ENCODE measurements around the gene RPP40.

Gene RPP40

DNA sequence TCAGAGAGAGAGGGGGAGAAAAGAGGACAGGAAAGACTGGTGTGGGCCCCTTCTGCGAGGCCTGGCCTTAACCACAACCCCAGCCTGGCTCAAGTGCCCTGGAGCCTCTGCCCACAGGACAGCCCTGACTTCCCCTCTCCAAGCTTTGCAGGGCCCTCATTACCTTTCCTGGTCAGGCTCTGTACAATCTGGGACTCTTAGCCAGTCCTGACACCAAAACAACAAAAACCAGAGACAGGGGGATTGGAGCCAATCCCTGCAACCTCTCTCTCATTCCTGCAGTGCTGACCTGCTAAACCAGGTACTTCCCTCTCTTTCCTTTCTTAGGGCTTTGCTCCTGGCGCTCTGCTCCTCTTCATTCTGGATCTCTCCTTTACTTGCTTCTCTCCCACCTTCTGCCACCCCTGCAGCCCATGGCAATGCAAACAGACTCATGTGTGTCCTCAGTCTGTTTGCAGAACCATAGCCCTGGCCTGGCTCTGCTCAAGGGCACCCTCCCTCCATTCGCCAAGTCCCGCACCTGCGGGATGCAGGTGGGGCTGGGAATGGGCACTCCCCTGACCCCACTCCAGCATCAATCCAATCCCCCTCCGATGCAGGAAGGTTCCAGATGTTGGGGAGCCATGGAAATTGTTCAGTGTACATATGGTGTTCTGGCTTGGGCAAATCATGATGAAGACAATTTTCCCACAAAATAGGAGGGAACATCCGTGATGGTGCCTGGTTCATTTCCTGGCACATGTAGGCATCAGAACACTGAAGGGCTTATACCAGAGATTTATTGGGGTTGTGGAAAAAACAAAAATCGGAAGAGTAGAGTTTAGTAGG is 38.1 kb downstream of the RPP40 start:
- Histone ChIP-seq H3K14ac (ENCODE audit: low read length in 2 of 2) (no peak overlapping the region), H3K4me2 (ENCODE audit: low read length, poor library complexity, severe bottlenecking) (no peak overlapping the region), H2AK5ac (ENCODE audit: low read length, severe bottlenecking) (no peak overlapping the region), H3K4ac (ENCODE audit: low read depth in 1 of 2, low read length in 2 of 2) (no peak overlapping the region), H4K8ac (ENCODE audit: low read length) (no peak overlapping the region), H3K4me3 (ENCODE audit: insufficient read depth in 1 of 2, low read depth in 1 of 2, low read length in 2 of 2) (no peak overlapping the region), H3K27ac (ENCODE audit: low read length, poor library complexity, severe bottlenecking) (no peak overlapping the region), H3K23ac (ENCODE audit: low read length in 2 of 2) (no peak overlapping the region), H2BK5ac (ENCODE audit: low read depth, low read length, poor library complexity, severe bottlenecking) (no peak overlapping the region), H3K27me3 (ENCODE audit: control insufficient read depth in 1 of 2, insufficient read depth in 1 of 2, low read length in 2 of 2) (peaks cover 0 to 2% of the 10 kb centered on the region in 2 experiments), H4K91ac (ENCODE audit: low read length) (no peak overlapping the region), H3K79me1 (replicated peaks; ENCODE audit: low read length, poor library complexity, severe bottlenecking) (no peaks in the 10 kb centered on the region), H3K18ac (ENCODE audit: low read depth in 1 of 2, low read length in 2 of 2) (no peak overlapping the region), H3K9ac (ENCODE audit: low read length) (no peak overlapping the region), H3K9me3 (ENCODE audit: control insufficient read depth, low read length) (no peaks in the 10 kb centered on the region), H2BK12ac (ENCODE audit: low read length in 2 of 2) (peak overlapping the region in 1 of 2 experiments; percentile 2), H2AFZ (ENCODE audit: low read depth, low read length) (no peak overlapping the region), H3K4me1 (ENCODE audit: control insufficient read depth, insufficient read depth, low read depth, low read length) (peaks cover 3% of the 10 kb centered on the region), H3K36me3 (ENCODE audit: control insufficient read depth in 1 of 2, insufficient read depth in 2 of 2, low read depth in 1 of 2, low read length in 2 of 2) (no peaks in the 10 kb centered on the region), H2BK15ac (ENCODE audit: low read depth, poor library complexity, severe bottlenecking) (no peak overlapping the region), H2BK120ac (ENCODE audit: low read depth, low read length) (no peak overlapping the region)
- DNase-seq, result no peak
- WGBS, result 89% methylated on average over 4 of the region's 8 CpGs

- H2AFZ ChIP-seq (ENCODE audit: low read depth, low read length), result no peak overlapping the region
- no peaks in the 10 kb centered on the region for H3K79me1 ChIP-seq (replicated peaks; ENCODE audit: low read length, poor library complexity, severe bottlenecking)
- H3K9me3 ChIP-seq (ENCODE audit: control insufficient read depth, low read length), result no peaks in the 10 kb centered on the region
- H3K4me3 ChIP-seq (ENCODE audit: insufficient read depth in 1 of 2, low read depth in 1 of 2, low read length in 2 of 2), result no peak overlapping the region
- H4K91ac ChIP-seq (ENCODE audit: low read length), result peak overlapping the region; percentile 53
- no peak overlapping the region for H3K18ac ChIP-seq (ENCODE audit: low read depth in 1 of 2, low read length in 2 of 2)
- no peak overlapping the region for H3K4ac ChIP-seq (ENCODE audit: low read depth in 1 of 2, low read length in 2 of 2)
- no peak overlapping the region for H2AK5ac ChIP-seq (ENCODE audit: low read length, severe bottlenecking)
- H3K14ac ChIP-seq (ENCODE audit: low read length in 2 of 2), result peak overlapping the region in 1 of 2 experiments; percentile 96
- H3K9ac ChIP-seq (ENCODE audit: low read length), result no peak overlapping the region
- H3K4me1 ChIP-seq (ENCODE audit: control insufficient read depth, insufficient read depth, low read depth, low read length), result peaks cover 3% of the 10 kb centered on the region
- no peak overlapping the region for H2BK12ac ChIP-seq (ENCODE audit: low read length in 2 of 2)
- no peak overlapping the region for H3K4me2 ChIP-seq (ENCODE audit: low read length, poor library complexity, severe bottlenecking)
- no peak overlapping the region for H3K23ac ChIP-seq (ENCODE audit: low read length in 2 of 2)
- no peaks in the 10 kb centered on the region for H3K27me3 ChIP-seq (ENCODE audit: control insufficient read depth in 1 of 2, insufficient read depth in 1 of 2, low read length in 2 of 2)
- DNase-seq, result no peak
- no peak overlapping the region for H3K27ac ChIP-seq (ENCODE audit: low read length, poor library complexity, severe bottlenecking)
- no peak overlapping the region for H2BK15ac ChIP-seq (ENCODE audit: low read depth, poor library complexity, severe bottlenecking)
- H2BK5ac ChIP-seq (ENCODE audit: low read depth, low read length, poor library complexity, severe bottlenecking), result no peak overlapping the region
- H3K36me3 ChIP-seq (ENCODE audit: control insufficient read depth in 1 of 2, insufficient read depth in 2 of 2, low read depth in 1 of 2, low read length in 2 of 2), result no peaks in the 10 kb centered on the region
- H2BK120ac ChIP-seq (ENCODE audit: low read depth, low read length), result no peak overlapping the region
- 92% methylated on average over 22 of the region's 22 CpGs for WGBS
- H4K8ac ChIP-seq (ENCODE audit: low read length), result no peak overlapping the region
These were observed 38.9 kb downstream of the RPP40 start for GRCh38 chr6:4964675-4965561.

GRCh38 chr6:4962905-4963304 is 40.9 kb downstream of the RPP40 start:
- H3K4me3 ChIP-seq (ENCODE audit: insufficient read depth in 1 of 2, low read depth in 1 of 2, low read length in 2 of 2), result no peak overlapping the region
- H2AK5ac ChIP-seq (ENCODE audit: low read length, severe bottlenecking), result no peak overlapping the region
- no peak overlapping the region for H3K4me2 ChIP-seq (ENCODE audit: low read length, poor library complexity, severe bottlenecking)
- no peak overlapping the region for H4K8ac ChIP-seq (ENCODE audit: low read length)
- H4K91ac ChIP-seq (ENCODE audit: low read length), result no peak overlapping the region
- no peaks in the 10 kb centered on the region for H3K9me3 ChIP-seq (ENCODE audit: control insufficient read depth, low read length)
- no peak overlapping the region for H2AFZ ChIP-seq (ENCODE audit: low read depth, low read length)
- no peak overlapping the region for H2BK12ac ChIP-seq (ENCODE audit: low read length in 2 of 2)
- no peak overlapping the region for H3K14ac ChIP-seq (ENCODE audit: low read length in 2 of 2)
- no peak overlapping the region for H2BK120ac ChIP-seq (ENCODE audit: low read depth, low read length)
- peaks cover 0 to 2% of the 10 kb centered on the region in 2 experiments for H3K36me3 ChIP-seq (ENCODE audit: control insufficient read depth in 1 of 2, insufficient read depth in 2 of 2, low read depth in 1 of 2, low read length in 2 of 2)
- H3K27me3 ChIP-seq (ENCODE audit: control insufficient read depth in 1 of 2, insufficient read depth in 1 of 2, low read length in 2 of 2), result no peaks in the 10 kb centered on the region
- H3K18ac ChIP-seq (ENCODE audit: low read depth in 1 of 2, low read length in 2 of 2), result no peak overlapping the region
- no peak overlapping the region for H3K9ac ChIP-seq (ENCODE audit: low read length)
- no peak overlapping the region for H2BK5ac ChIP-seq (ENCODE audit: low read depth, low read length, poor library complexity, severe bottlenecking)
- no peaks in the 10 kb centered on the region for H3K79me1 ChIP-seq (replicated peaks; ENCODE audit: low read length, poor library complexity, severe bottlenecking)
- WGBS, result no CpG with 5 or more reads among the region's 2 CpGs
- no peak overlapping the region for H3K23ac ChIP-seq (ENCODE audit: low read length in 2 of 2)
- no peak overlapping the region for H2BK15ac ChIP-seq (ENCODE audit: low read depth, poor library complexity, severe bottlenecking)
- DNase-seq, result no peak
- H3K4ac ChIP-seq (ENCODE audit: low read depth in 1 of 2, low read length in 2 of 2), result no peak overlapping the region
- H3K4me1 ChIP-seq (ENCODE audit: control insufficient read depth, insufficient read depth, low read depth, low read length), result peaks cover 3% of the 10 kb centered on the region
- H3K27ac ChIP-seq (ENCODE audit: low read length, poor library complexity, severe bottlenecking), result no peak overlapping the region
